NB4 (cell line): ENCODE data around the gene ADARB2.

Experiments used
- MYC ChIP-seq: IDR thresholded peaks from 2 replicates; pipeline ENCODE4 v1.6.1; 2011; ENCODE audit warnings: low read depth, low read length
- POLR2A ChIP-seq: IDR thresholded peaks from 2 replicates; pipeline ENCODE4 v1.6.1; 2011; ENCODE audit warnings: mild to moderate bottlenecking; ENCODE audit not compliant: insufficient read length; ENCODE audit errors: extremely low read depth
- TF ChIP-seq, protein P1 (sequence below): IDR thresholded peaks from 2 replicates; pipeline ENCODE4 v1.6.1; 2011; ENCODE audit warnings: low read depth, low read length
- TF ChIP-seq, protein P2 (sequence below): IDR thresholded peaks from one replicate; pipeline ENCODE4 v1.5.1; 2012; ENCODE audit warnings: low read depth, low read length

DNA sequence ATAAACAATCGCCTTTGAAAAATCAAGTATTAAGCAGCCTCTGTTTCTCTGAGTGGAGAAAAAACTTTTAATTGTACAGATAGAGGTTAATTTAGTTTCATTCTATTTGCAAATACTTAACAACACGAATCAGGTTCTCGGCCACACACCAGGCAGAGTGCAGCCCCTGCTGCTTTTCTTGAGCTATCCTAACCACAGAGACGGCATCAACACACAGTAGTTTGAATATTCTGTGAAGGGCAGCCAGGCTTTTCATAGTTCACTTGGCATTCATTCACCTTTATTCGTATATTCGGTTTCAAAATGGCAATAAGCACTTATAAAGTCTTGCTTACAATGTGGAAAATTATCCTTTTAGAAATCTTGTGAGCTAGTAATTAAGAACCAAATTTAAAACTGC lies 5.7 kb downstream of the ADARB2 start:
- TF ChIP-seq, protein P1, sequence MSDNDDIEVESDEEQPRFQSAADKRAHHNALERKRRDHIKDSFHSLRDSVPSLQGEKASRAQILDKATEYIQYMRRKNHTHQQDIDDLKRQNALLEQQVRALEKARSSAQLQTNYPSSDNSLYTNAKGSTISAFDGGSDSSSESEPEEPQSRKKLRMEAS = no peak
- TF ChIP-seq, protein P2, sequence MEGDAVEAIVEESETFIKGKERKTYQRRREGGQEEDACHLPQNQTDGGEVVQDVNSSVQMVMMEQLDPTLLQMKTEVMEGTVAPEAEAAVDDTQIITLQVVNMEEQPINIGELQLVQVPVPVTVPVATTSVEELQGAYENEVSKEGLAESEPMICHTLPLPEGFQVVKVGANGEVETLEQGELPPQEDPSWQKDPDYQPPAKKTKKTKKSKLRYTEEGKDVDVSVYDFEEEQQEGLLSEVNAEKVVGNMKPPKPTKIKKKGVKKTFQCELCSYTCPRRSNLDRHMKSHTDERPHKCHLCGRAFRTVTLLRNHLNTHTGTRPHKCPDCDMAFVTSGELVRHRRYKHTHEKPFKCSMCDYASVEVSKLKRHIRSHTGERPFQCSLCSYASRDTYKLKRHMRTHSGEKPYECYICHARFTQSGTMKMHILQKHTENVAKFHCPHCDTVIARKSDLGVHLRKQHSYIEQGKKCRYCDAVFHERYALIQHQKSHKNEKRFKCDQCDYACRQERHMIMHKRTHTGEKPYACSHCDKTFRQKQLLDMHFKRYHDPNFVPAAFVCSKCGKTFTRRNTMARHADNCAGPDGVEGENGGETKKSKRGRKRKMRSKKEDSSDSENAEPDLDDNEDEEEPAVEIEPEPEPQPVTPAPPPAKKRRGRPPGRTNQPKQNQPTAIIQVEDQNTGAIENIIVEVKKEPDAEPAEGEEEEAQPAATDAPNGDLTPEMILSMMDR = no peak
- TF ChIP-seq POLR2A (no peak), MYC (no peak)
